Measurements from ENCODE around the gene OVOL2. TPM values are rescaled to one million over a fixed set of nuclear protein-coding genes. Genes with fewer than 3 reads are reported as not detected.
"Not testable (repeated sequence)": the region's sequence is repeated elsewhere in the genome, so short reads cannot be mapped to it uniquely, and the experiment has no call there.

The OVOL2 gene
- total and polyA plus RNA-seq, 2 experiments from 2014 or later, result not detected

DNA sequence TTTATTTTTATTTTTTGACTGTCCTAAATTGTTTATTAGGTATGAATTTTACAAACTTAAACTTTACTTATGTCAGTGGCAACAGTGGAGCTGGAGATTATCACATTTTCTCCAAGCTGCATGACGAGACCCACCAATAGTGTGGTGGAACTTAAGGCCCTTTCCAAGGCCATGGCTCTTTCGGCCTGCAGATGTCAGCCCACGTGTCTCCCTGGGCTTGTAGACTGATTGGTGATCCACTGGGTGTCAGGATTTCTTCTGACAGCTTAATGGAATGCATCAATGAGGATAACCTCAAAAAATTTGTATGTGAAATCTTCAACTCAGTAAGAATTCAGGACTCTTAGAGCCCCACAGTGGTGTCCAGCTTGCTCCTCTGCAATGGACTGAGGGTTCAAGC is 32.3 kb upstream of the OVOL2 start:
- DNase-seq, result no peak
- TF ChIP-seq EZH2 (IDR thresholded peaks at IDR 0.05; ENCODE audit: insufficient read depth, poor library complexity, severe bottlenecking), result no peak
- no peak for TF ChIP-seq EZH2phosphoT487 (IDR thresholded peaks at IDR 0.05; ENCODE audit: insufficient read depth, low read depth)
- 1 to 4% methylated on average over 3 of the region's 3 CpGs for WGBS, 2 experiments (ENCODE audit: low coverage in 1 of 2, low lambda C conversion rate in 2 of 2, missing lambda C conversion rate in 2 of 2)
- no peak overlapping the region for H3K27ac ChIP-seq
- H3K9me3 ChIP-seq (ENCODE audit: low read depth), result no peaks in the 10 kb centered on the region
- H4K20me1 ChIP-seq (ENCODE audit: insufficient read depth), result no peaks in the 10 kb centered on the region
- no peaks in the 10 kb centered on the region for H3K79me2 ChIP-seq (ENCODE audit: insufficient read depth)
- no peak overlapping the region for H3K4me3 ChIP-seq
- no peaks in the 10 kb centered on the region for H3K36me3 ChIP-seq (ENCODE audit: low read depth)
- H3K9me2 ChIP-seq (ENCODE audit: insufficient read depth), result no peaks in the 10 kb centered on the region
- no peaks in the 10 kb centered on the region for H3K4me1 ChIP-seq (ENCODE audit: insufficient read depth)
- H2AFZ ChIP-seq, result no peak overlapping the region
- in situ Hi-C loops (cut with MboI), result no loop called here
- H3K4me2 ChIP-seq (ENCODE audit: unreplicated experiment), result no peak overlapping the region
- H3K9ac ChIP-seq, result no peak overlapping the region
- H3K27me3 ChIP-seq (replicated peaks; ENCODE audit: insufficient read depth), result no peaks in the 10 kb centered on the region; the same call in 1 of the 2 replicates
- no peaks in the 10 kb centered on the region for H3F3A ChIP-seq (ENCODE audit: insufficient read depth)

DNA sequence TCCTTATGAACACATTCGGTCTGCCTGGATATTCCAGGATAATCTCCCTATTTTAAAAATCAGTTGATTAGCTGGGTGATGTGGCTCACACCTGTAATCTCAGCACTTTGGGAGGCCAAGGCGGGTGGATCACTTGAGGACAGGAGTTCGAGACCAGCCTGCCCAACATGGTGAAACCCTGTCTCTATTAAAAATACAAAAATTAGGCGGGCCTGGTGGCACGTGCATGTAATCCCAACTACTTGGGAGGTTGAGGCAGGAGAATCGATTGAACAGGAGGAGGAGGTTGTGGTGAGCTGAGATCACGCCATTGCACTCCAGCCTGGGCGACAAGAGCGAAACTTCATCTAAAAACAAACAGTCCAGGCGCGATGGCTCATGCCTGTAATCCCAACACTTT is 31.1 kb upstream of the OVOL2 start:
- in situ Hi-C loops (cut with MboI); H3K9ac ChIP-seq; H3K27me3 ChIP-seq (replicated peaks; ENCODE audit: insufficient read depth); H3K4me2 ChIP-seq (ENCODE audit: unreplicated experiment); H3K9me3 ChIP-seq (ENCODE audit: low read depth); H3F3A ChIP-seq (ENCODE audit: insufficient read depth); H3K27ac ChIP-seq; H3K4me3 ChIP-seq; H3K9me2 ChIP-seq (ENCODE audit: insufficient read depth); H4K20me1 ChIP-seq (ENCODE audit: insufficient read depth); H3K4me1 ChIP-seq (ENCODE audit: insufficient read depth); H2AFZ ChIP-seq; H3K79me2 ChIP-seq (ENCODE audit: insufficient read depth); DNase-seq; H3K36me3 ChIP-seq (ENCODE audit: low read depth): not testable (repeated sequence)
- WGBS, 2 experiments (ENCODE audit: low coverage in 1 of 2, low lambda C conversion rate in 2 of 2, missing lambda C conversion rate in 2 of 2), result 47 to 53% methylated on average over 11 of the region's 11 CpGs

DNA sequence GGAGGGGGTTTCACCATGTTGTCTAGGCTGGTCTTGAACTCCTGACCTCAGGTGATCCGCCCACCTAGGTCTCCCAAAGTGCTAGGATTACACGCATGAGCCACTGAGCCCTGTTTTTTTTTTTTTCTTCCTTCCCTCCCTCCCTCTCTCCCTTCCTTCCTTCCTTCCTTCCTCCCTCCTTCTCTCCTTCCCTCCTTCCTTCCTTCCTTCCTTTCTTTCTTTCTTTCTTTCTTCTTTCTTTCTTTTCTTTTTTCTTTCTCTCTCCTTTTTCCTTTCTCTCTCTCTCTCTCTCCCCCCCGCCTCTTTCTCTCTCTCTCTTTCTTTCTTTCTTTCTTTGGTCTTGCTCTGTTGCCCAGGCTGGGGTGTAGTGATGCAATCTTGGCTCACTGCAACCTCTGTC is 30.6 kb upstream of the OVOL2 start:
- H3F3A ChIP-seq (ENCODE audit: insufficient read depth); H3K27me3 ChIP-seq (replicated peaks; ENCODE audit: insufficient read depth); H4K20me1 ChIP-seq (ENCODE audit: insufficient read depth); H3K4me3 ChIP-seq; H3K27ac ChIP-seq; H3K4me2 ChIP-seq (ENCODE audit: unreplicated experiment); DNase-seq; H3K36me3 ChIP-seq (ENCODE audit: low read depth); H3K9me2 ChIP-seq (ENCODE audit: insufficient read depth); H3K9ac ChIP-seq; H3K79me2 ChIP-seq (ENCODE audit: insufficient read depth); H3K4me1 ChIP-seq (ENCODE audit: insufficient read depth); H3K9me3 ChIP-seq (ENCODE audit: low read depth); in situ Hi-C loops (cut with MboI); H2AFZ ChIP-seq: not testable (repeated sequence)
- WGBS, 2 experiments (ENCODE audit: low coverage in 1 of 2, low lambda C conversion rate in 2 of 2, missing lambda C conversion rate in 2 of 2), result 41 to 71% methylated on average over 2 to 3 of the region's 3 CpGs

DNA sequence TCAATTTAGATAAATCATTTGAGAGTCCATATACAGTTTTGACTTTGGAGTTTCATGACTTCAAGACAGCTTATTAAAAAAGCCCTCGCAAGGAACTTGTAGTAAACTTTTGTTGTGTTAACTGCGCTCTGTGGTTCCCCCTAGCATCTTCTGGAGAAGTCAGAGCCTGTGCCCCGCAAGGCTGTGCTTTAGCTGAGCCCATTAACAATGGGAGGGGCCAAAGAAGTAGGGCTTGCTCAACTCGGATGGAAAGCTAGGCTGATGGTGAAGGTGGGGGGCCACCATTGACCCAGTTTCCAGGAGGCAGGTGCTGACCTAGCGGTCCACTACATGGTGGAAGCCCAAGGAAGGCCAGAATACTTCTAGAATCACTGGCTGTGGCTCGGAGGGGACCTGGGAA is 29.3 kb upstream of the OVOL2 start:
- H3K27ac ChIP-seq, result no peak overlapping the region
- DNase-seq, result no peak
- in situ Hi-C loops (cut with MboI), result no loop called here
- no peaks in the 10 kb centered on the region for H3K36me3 ChIP-seq (ENCODE audit: low read depth)
- H3K4me3 ChIP-seq, result no peak overlapping the region
- no peak overlapping the region for H2AFZ ChIP-seq
- H3K9me3 ChIP-seq (ENCODE audit: low read depth), result no peaks in the 10 kb centered on the region
- H3F3A ChIP-seq (ENCODE audit: insufficient read depth), result no peaks in the 10 kb centered on the region
- no peak overlapping the region for H3K4me2 ChIP-seq (ENCODE audit: unreplicated experiment)
- H4K20me1 ChIP-seq (ENCODE audit: insufficient read depth), result no peaks in the 10 kb centered on the region
- no peaks in the 10 kb centered on the region for H3K27me3 ChIP-seq (replicated peaks; ENCODE audit: insufficient read depth)
- H3K9ac ChIP-seq, result no peak overlapping the region
- WGBS, 2 experiments (ENCODE audit: low coverage in 1 of 2, low lambda C conversion rate in 2 of 2, missing lambda C conversion rate in 2 of 2), result 12 to 22% methylated on average over 6 of the region's 6 CpGs
- no peaks in the 10 kb centered on the region for H3K4me1 ChIP-seq (ENCODE audit: insufficient read depth)
- H3K79me2 ChIP-seq (ENCODE audit: insufficient read depth), result no peaks in the 10 kb centered on the region
- TF ChIP-seq EZH2phosphoT487 (IDR thresholded peaks at IDR 0.05; ENCODE audit: insufficient read depth, low read depth), result no peak
- no peak for TF ChIP-seq EZH2 (IDR thresholded peaks at IDR 0.05; ENCODE audit: insufficient read depth, poor library complexity, severe bottlenecking)
- H3K9me2 ChIP-seq (ENCODE audit: insufficient read depth), result no peaks in the 10 kb centered on the region

DNA sequence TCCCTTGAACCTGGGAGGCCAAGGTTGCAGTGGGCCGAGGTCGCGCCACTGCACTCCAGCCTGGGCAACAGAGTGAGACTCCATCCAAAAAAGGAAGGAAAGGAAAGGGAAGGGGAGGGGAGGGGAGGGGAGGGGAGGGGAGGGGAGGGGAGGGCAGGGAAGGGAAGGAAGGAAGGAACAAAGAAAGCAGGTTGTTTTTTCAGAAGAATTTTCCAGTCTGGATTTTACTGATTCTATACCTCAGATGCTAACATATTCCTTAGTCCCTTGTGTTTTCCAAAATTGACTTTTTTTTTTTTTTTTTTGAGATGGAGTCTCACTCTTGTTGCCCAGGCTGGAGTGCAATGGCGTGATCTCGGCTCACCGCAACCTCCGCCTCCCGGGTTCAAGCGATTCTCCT is 23.1 kb upstream of the OVOL2 start:
- H3K79me2 ChIP-seq (ENCODE audit: insufficient read depth); H2AFZ ChIP-seq; in situ Hi-C loops (cut with MboI); H3K4me3 ChIP-seq; H3F3A ChIP-seq (ENCODE audit: insufficient read depth); H3K27me3 ChIP-seq (replicated peaks; ENCODE audit: insufficient read depth); H3K27ac ChIP-seq; H3K4me2 ChIP-seq (ENCODE audit: unreplicated experiment); H3K36me3 ChIP-seq (ENCODE audit: low read depth); H4K20me1 ChIP-seq (ENCODE audit: insufficient read depth); H3K9ac ChIP-seq; H3K9me2 ChIP-seq (ENCODE audit: insufficient read depth); DNase-seq; H3K9me3 ChIP-seq (ENCODE audit: low read depth); H3K4me1 ChIP-seq (ENCODE audit: insufficient read depth): not testable (repeated sequence)
- WGBS, 2 experiments (ENCODE audit: low coverage in 1 of 2, low lambda C conversion rate in 2 of 2, missing lambda C conversion rate in 2 of 2), result 59% methylated on average over 9 of the region's 9 CpGs

Measured in GM23248 (cell line).